K562 (cell line): ENCODE measurements around the gene GALNT9. TPM values are rescaled to one million over a fixed set of nuclear protein-coding genes. Genes with fewer than 3 reads are reported as not detected.

ENCODE experiments used
- ATAC-seq: fragments of 200-7000 bp; cut with Tn5 transposase; 3 replicates; pipeline ENCODE4 v1.9.1; 2020; ENCODE audit warnings: moderate library complexity
- BruUV-seq: library from RNA; stranded (reverse); fragments of 400-500 nt; replicated peaks from 2 replicates; lab custom pipeline; 2021; lab: Mats Ljungman, UMichigan
- CTCF ChIA-PET: fragments of 300-600 bp; formaldehyde crosslinking; extraction: SDS; loops from one replicate; lab custom pipeline; 2021; ENCODE audit warnings: low intra/inter-chr PET ratio; lab: Yijun Ruan, JAX
- POLR2A ChIA-PET: fragments of 300-600, 350-650 bp; sonication (Branson Sonifier 250); formaldehyde crosslinking; extraction: SDS; loops from one replicate; lab custom pipeline; 2021; ENCODE audit warnings: antibody characterized with exemption, inconsistent platforms; lab: Yijun Ruan, JAX
- DNase-seq, 4 experiments: peaks; one replicate each; pipeline versions ENCODE4 v3.0.0 to v3.0.0-alpha.2; 2011 to 2018; ENCODE audit warnings: low spot score in 3 of 4, mixed read lengths in 3 of 4; ENCODE audit errors: extremely low read depth in 1 of 4
- FAIRE-seq: peaks from 2 replicates; lab custom pipeline; 2011; peaks lifted over from hg19 to GRCh38; lab: Jason Lieb, UNC
- H2AFZ ChIP-seq: 2 replicates; pipeline ENCODE4 v1.6.0; 2011; ENCODE audit warnings: low read depth, low read length, control low read depth, inconsistent platforms
- H3K27ac ChIP-seq: fragments of 200-600 bp; 3 replicates; pipeline ENCODE4 v1.8.0; 2011; ENCODE audit warnings: low read depth, mild to moderate bottlenecking, control low read depth, inconsistent platforms, low read length, moderate library complexity, mixed read lengths; ENCODE audit errors: extremely low read depth
- H3K27me3 ChIP-seq, 2 experiments: fragments of 300-600 bp in 1 of 2; 2 replicates in 1 of 2; 3 replicates in 1 of 2; pipeline versions ENCODE4 v1.6.0 to v1.8.0; 2011; ENCODE audit warnings: inconsistent platforms in 2 of 2, low read length in 2 of 2, mild to moderate bottlenecking in 1 of 2, mixed read lengths in 1 of 2, moderate library complexity in 1 of 2; ENCODE audit not compliant: control insufficient read depth in 2 of 2, insufficient read depth in 2 of 2
- H3K36me3 ChIP-seq: fragments of 300-600 bp; 3 replicates; pipeline ENCODE4 v1.8.0; 2011; ENCODE audit warnings: mild to moderate bottlenecking, low read length, inconsistent platforms; ENCODE audit not compliant: control insufficient read depth, insufficient read depth
- H3K4me1 ChIP-seq, 2 experiments: fragments of 200-600 bp in 1 of 2; replicated peaks in 1 of 2; 2 replicates in 1 of 2; 3 replicates in 1 of 2; pipeline versions ENCODE4 v1.5.1 to v1.8.0; 2011; ENCODE audit warnings: inconsistent platforms in 2 of 2, low read length in 2 of 2, mild to moderate bottlenecking in 1 of 2, mixed read lengths in 1 of 2, moderate library complexity in 1 of 2; ENCODE audit not compliant: control insufficient read depth in 2 of 2, insufficient read depth in 2 of 2
- H3K4me2 ChIP-seq: 2 replicates; pipeline ENCODE4 v1.6.1; 2011; ENCODE audit warnings: low read length, control low read depth, inconsistent platforms, mixed read lengths; ENCODE audit not compliant: insufficient read depth
- H3K4me3 ChIP-seq: fragments of 200-600 bp; sonication (generic), shearing (Covaris generic); 2 replicates; pipeline ENCODE4 v1.5.1; 2016; ENCODE audit warnings: control low read depth, inconsistent platforms
- H3K79me2 ChIP-seq: fragments of 200-600 bp; 3 replicates; pipeline ENCODE4 v1.8.0; 2011; ENCODE audit warnings: low read length, inconsistent platforms; ENCODE audit not compliant: control insufficient read depth, insufficient read depth
- H3K9ac ChIP-seq, 2 experiments: 2 replicates each; pipeline versions ENCODE4 v1.6.0 to v1.6.1; 2011; ENCODE audit warnings: low read depth in 2 of 2, low read length in 2 of 2, control low read depth in 1 of 2, inconsistent platforms in 1 of 2, mild to moderate bottlenecking in 1 of 2, mixed read lengths in 1 of 2; ENCODE audit not compliant: insufficient read depth in 1 of 2
- H3K9me1 ChIP-seq: one replicate; pipeline ENCODE4 v1.6.0; 2011; ENCODE audit warnings: inconsistent platforms, mild to moderate bottlenecking, low read length, moderate library complexity; ENCODE audit not compliant: control insufficient read depth, insufficient read depth
- H3K9me3 ChIP-seq: replicated peaks from 2 replicates; pipeline ENCODE4 v1.5.1; 2011; ENCODE audit warnings: low read depth, low read length, inconsistent platforms; ENCODE audit not compliant: control insufficient read depth, insufficient read depth
- H4K20me1 ChIP-seq: replicated peaks from 2 replicates; pipeline ENCODE4 v1.6.1; 2011; ENCODE audit warnings: low read length, inconsistent platforms, mixed read lengths; ENCODE audit not compliant: control insufficient read depth, insufficient read depth
- ETS1 ChIP-seq: conservative IDR thresholded peaks from 2 replicates; pipeline ENCODE4 v1.6.1; 2011; ENCODE audit warnings: low read depth, mild to moderate bottlenecking, low read length; ENCODE audit not compliant: control insufficient read depth
- TRIM24 ChIP-seq, 2 experiments: fragments of 450-650 bp; IDR thresholded peaks; 2 replicates each; pipeline ENCODE4 v1.6.1; 2016
- ZC3H4 ChIP-seq: sonication (generic); formaldehyde crosslinking; IDR thresholded peaks from 2 replicates; pipeline ENCODE4 v1.9.0; 2021; ENCODE audit warnings: missing genetic modification reagents, borderline replicate concordance
- ZNF12 ChIP-seq: sonication (generic); formaldehyde crosslinking; IDR thresholded peaks from 2 replicates; pipeline ENCODE4 v1.4.0; 2020; ENCODE audit warnings: mild to moderate bottlenecking, missing genetic modification reagents
- WGBS: fragments of 100-300 bp; shearing (Covaris generic); methylation state at CpG from one replicate; pipeline ENCODE4 v1.1.6; 2016; ENCODE audit warnings: low coverage, mixed read lengths; ENCODE audit not compliant: insufficient coverage; ENCODE audit errors: missing lambda C conversion rate; 5-methylcytosine and 5-hydroxymethylcytosine counted together
- in situ Hi-C: fragments of 300-500 bp; cut with MboI; formaldehyde crosslinking; loops from 4 replicates; pipeline ENCODE4 v1.15.0; 2018; ENCODE audit warnings: inconsistent platforms, mixed read lengths
- intact Hi-C: fragments of 100-400 bp; cut with micrococcal nuclease; formaldehyde crosslinking; loops from 2 replicates; pipeline ENCODE4 v1.14.2; 2022
- polyA plus RNA-seq, 8 experiments: library from polyadenylated mRNA; depleted of rRNA in 4 of 8; stranded (reverse) in 5 of 8; unstranded in 3 of 8; fragments of >200 nt; fragmentation: Nextera tagmentation in 2 of 8; fragmentation: Illumina TruSeq in 1 of 8; extraction: Ambion mirVana in 2 of 8; extraction: Trizol in 1 of 8; gene quantifications; 2 replicates each; pipeline versions ENCODE4 v1.2.1 to v1.2.3, GENCODE V29; 2011 to 2014; ENCODE audit warnings: inconsistent platforms in 1 of 8, missing spikeins in 1 of 8
- total RNA-seq, 7 experiments: library from RNA; depleted of rRNA in 6 of 7; stranded (reverse); fragments of >200 nt in 6 of 7; fragmentation: Illumina TruSeq in 2 of 7; extraction: Trizol in 2 of 7; gene quantifications; 2 replicates each; pipeline versions ENCODE4 v1.2.1 to v1.2.3, GENCODE V29; 2011 to 2021; ENCODE audit warnings: low replicate concordance in 1 of 7
- TF ChIP-seq, protein P1 (sequence below), 2 experiments: fragments of 450-650 bp in 1 of 2; IDR thresholded peaks; 2 replicates each; pipeline ENCODE4 v1.6.1; 2011 to 2017; ENCODE audit warnings: low read depth in 2 of 2, antibody characterized with exemption in 1 of 2, borderline replicate concordance in 1 of 2, low read length in 1 of 2, mild to moderate bottlenecking in 1 of 2, mixed read lengths in 1 of 2; ENCODE audit not compliant: control insufficient read depth in 1 of 2

The GALNT9 gene
- total and polyA plus RNA-seq, 9 of the 15 experiments (the other 6 are each of a cell fraction or from before 2014, with no cell fraction given): not detected

- Histone ChIP-seq H2AFZ (no peak overlapping the region), H4K20me1 (0 out of 2 replicates have a peak, but pooled peaks cover 6% of the 10 kb centered on the region), H3K9ac (no peak overlapping the region), H3K27me3 (peaks cover 0 to 49% of the 10 kb centered on the region in 2 experiments; a peak in 3 of 5 replicates), H3K4me2 (no peak overlapping the region), H3K9me3 (no peaks in the 10 kb centered on the region), H3K4me3 (no peak overlapping the region), H3K4me1 (peaks cover 0 to 8% of the 10 kb centered on the region in 2 experiments; a peak in 1 of 5 replicates), H3K79me2 (no peaks in the 10 kb centered on the region), H3K27ac (no peak overlapping the region), H3K9me1 (no peaks in the 10 kb centered on the region), H3K36me3 (no peaks in the 10 kb centered on the region)
- no peak for ATAC-seq
- intact Hi-C loops (loop anchor here (10.0 kb wide), 1 partner anchor 62 kb away; no protein-coding TSS in a partner anchor), in situ Hi-C loops (no loop called here)
- DNase-seq: no peak
- FAIRE-seq: no peak
- 4% methylated on average over 21 of the region's 21 CpGs for WGBS
- no TSS peak for BruUV-seq
- TF ChIP-seq TRIM24 (IDR thresholded peaks at IDR 0.05): no peak
- no peak for TF ChIP-seq ETS1
- TF ChIP-seq ZNF12 (CRISPR knock-in tag): no peak
- no peak for TF ChIP-seq ZC3H4 (CRISPR knock-in tag)
- TF ChIP-seq, protein P1, sequence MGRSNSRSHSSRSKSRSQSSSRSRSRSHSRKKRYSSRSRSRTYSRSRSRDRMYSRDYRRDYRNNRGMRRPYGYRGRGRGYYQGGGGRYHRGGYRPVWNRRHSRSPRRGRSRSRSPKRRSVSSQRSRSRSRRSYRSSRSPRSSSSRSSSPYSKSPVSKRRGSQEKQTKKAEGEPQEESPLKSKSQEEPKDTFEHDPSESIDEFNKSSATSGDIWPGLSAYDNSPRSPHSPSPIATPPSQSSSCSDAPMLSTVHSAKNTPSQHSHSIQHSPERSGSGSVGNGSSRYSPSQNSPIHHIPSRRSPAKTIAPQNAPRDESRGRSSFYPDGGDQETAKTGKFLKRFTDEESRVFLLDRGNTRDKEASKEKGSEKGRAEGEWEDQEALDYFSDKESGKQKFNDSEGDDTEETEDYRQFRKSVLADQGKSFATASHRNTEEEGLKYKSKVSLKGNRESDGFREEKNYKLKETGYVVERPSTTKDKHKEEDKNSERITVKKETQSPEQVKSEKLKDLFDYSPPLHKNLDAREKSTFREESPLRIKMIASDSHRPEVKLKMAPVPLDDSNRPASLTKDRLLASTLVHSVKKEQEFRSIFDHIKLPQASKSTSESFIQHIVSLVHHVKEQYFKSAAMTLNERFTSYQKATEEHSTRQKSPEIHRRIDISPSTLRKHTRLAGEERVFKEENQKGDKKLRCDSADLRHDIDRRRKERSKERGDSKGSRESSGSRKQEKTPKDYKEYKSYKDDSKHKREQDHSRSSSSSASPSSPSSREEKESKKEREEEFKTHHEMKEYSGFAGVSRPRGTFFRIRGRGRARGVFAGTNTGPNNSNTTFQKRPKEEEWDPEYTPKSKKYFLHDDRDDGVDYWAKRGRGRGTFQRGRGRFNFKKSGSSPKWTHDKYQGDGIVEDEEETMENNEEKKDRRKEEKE (IDR thresholded peaks at IDR 0.05; ENCODE audit: borderline replicate concordance in 1 of 2, control insufficient read depth in 1 of 2, low read depth in 2 of 2, low read length in 1 of 2): no peak
- CTCF ChIA-PET: no interaction called here
- POLR2A ChIA-PET: no interaction called here
These were observed 112.9 kb downstream of the GALNT9 start for GRCh38 chr12:132216354-132216987.
